ENCODE results near the gene SLC45A1.

Gene SLC45A1

GRCh38 chr1:8358241-8358896 lies 40.5 kb downstream of the SLC45A1 start:
- TF ChIP-seq POLR2A (IDR thresholded peaks at IDR 0.05; ENCODE audit: low read depth, low read length): no peak
- no peak for DNase-seq (ENCODE audit: insufficient read length, low spot score)
- FAIRE-seq: no peak

GRCh38 chr1:8358897-8359616 lies 41.1 kb downstream of the SLC45A1 start:
- no peak for DNase-seq (ENCODE audit: insufficient read length, low spot score)
- TF ChIP-seq POLR2A (IDR thresholded peaks at IDR 0.05; ENCODE audit: low read depth, low read length): no peak

DNA sequence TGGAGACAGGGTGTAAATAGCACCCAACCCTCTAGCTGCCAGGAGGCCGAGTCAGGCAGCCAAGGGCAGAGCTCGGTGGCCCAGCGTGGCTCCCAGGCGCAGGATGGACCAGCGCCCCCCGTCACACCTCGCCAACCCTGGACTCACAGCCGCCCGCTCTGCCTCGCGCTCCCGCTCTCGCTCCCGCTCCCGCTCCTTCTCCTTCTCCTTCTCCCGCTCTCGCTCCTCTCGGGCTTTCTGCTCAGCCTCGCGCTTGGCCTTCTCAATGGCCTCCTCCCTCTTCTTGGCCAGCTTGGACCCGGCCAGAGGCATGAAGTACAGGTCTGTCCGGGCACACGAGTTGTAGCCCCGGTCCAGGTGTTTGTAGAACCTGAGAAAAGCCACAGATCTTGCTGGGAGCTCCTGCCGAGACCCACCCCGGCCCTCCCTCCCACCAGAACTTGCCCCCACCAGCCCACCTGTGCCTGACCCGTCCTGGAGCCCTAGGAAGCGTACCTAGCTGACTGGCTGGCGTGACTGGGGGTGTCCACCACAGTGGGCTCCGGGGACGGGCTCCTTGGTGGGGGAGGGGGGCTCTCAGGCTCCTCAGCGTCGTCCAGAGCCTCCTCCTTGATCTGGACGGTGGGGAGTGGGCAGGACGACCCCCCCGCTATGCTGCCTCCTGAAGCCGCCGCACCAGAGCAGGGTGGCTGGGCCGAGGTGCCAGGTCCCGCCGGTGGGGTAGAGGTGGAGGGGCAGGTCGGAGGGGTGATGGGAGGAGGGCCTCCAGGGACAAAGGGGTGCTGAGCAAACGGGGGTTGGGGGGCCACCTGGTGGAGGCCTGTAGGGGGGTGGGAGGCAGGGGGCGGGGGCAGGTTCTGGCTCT lies 41.9 kb downstream of the SLC45A1 start:
- TF ChIP-seq POLR2A (IDR thresholded peaks at IDR 0.05; ENCODE audit: low read depth, low read length): no peak
- DNase-seq (ENCODE audit: insufficient read length, low spot score): no peak
- FAIRE-seq: no peak

More at GRCh38 chr1:8358897-8359616, 41.1 kb downstream of the SLC45A1 start:
- FAIRE-seq: no peak

DNA sequence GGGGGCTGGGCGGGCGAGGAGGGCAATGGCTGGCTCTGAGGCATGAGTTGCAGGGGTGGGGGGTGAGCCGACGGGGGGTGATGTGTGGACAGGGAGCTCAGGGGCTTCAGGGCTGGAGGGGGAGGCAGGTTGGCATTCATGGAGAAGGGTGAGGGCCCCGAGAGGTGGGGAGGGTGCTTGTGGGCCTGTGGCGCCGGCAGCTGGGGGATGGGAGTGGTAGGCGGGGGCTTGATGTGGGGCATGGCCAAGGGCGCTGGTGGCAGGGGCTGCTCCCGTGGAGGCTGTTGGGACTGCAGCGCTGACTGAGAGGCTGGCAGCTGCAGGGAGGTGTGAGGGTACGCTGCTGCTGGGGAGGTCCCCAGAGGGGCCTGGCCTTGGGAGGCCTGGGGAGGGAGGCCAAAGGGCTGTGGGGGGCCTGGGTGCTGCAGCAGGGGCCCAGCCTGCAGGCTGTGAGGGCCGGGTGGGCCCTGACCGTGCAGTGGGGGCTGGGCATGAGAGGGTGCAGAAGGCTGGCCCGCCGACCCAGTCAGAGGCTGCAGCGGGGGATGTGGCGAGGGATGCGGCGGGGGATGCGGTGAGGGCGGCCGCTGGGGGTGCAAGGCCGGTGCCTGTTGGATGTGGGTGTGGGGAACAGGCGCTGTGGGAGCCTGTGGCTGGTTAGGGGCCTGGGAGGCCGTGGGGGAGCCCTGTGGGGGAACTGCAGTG lies 42.7 kb downstream of the SLC45A1 start:
- DNase-seq (ENCODE audit: insufficient read length, low spot score) (no peak), FAIRE-seq (no peak)
- no peak for TF ChIP-seq POLR2A (IDR thresholded peaks at IDR 0.05; ENCODE audit: low read depth, low read length)

- no peak for FAIRE-seq
- TF ChIP-seq POLR2A (IDR thresholded peaks at IDR 0.05; ENCODE audit: low read depth, low read length): no peak
Measured at GRCh38 chr1:8361198-8361849, 43.4 kb downstream of the SLC45A1 start.

GRCh38 chr1:8362701-8363101 lies 44.8 kb downstream of the SLC45A1 start:
- DNase-seq (ENCODE audit: insufficient read length, low spot score): no peak
- FAIRE-seq: no peak
- TF ChIP-seq POLR2A (IDR thresholded peaks at IDR 0.05; ENCODE audit: low read depth, low read length): no peak

More at GRCh38 chr1:8361198-8361849, 43.4 kb downstream of the SLC45A1 start:
- no peak for DNase-seq (ENCODE audit: insufficient read length, low spot score)

DNA sequence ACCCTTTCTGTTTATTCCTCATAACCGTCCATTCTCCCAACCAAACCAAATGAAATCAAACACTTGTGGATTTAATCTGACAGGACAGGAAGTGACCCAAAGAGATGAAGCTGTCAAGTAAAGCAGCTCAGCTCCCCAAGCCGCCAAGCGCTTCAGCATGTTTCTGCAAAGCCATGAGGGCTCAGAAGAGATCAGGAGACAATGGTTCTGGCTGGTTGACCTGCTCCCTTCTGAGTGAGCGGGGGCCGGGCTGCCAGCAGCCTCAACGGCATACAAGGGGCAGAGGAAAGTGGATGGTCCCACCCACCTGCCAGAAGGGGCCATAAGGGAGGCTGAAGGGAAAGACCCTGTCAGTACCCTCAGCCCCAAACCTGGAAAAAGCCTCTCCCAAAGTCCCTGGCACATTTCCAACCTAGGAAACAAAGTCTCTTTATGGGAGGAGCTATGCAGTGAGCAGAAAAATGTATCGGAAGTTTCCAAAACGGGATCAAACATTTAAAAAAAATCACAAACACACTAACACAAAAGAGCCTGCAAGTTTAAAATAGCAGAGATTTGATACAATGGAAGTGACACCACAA lies 45.4 kb downstream of the SLC45A1 start:
- no peak for TF ChIP-seq POLR2A (IDR thresholded peaks at IDR 0.05; ENCODE audit: low read depth, low read length)
- no peak for FAIRE-seq
- no peak for DNase-seq (ENCODE audit: insufficient read length, low spot score)

DNA sequence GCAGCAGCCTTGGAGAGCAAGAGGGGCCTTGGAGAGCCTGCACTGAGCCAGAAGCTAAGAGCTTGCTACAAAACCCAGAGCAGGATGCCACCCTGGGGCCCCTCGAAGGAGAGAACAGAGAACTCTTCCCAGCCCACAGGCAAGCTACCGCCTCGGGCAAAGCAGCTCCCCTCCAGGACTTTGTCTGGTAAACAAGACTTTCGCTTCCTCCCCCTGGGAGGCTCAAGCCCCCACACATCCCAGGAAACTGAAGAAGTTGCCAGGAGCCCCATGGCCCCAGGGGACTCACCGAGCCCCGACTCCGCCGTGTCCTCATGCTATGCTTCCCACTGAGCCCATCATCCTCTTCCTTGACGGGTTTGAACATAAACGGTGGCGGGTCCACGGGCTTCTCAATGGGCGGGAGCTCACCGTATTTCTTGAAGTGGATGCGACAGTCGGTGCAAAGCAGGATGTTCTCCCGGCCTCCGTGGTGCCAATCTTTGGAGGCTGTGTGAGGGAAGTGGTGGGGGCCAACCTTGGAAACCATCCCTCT lies 45.9 kb downstream of the SLC45A1 start:
- FAIRE-seq (no peak), DNase-seq (ENCODE audit: insufficient read length, low spot score) (no peak)
- no peak for TF ChIP-seq POLR2A (IDR thresholded peaks at IDR 0.05; ENCODE audit: low read depth, low read length)

DNA sequence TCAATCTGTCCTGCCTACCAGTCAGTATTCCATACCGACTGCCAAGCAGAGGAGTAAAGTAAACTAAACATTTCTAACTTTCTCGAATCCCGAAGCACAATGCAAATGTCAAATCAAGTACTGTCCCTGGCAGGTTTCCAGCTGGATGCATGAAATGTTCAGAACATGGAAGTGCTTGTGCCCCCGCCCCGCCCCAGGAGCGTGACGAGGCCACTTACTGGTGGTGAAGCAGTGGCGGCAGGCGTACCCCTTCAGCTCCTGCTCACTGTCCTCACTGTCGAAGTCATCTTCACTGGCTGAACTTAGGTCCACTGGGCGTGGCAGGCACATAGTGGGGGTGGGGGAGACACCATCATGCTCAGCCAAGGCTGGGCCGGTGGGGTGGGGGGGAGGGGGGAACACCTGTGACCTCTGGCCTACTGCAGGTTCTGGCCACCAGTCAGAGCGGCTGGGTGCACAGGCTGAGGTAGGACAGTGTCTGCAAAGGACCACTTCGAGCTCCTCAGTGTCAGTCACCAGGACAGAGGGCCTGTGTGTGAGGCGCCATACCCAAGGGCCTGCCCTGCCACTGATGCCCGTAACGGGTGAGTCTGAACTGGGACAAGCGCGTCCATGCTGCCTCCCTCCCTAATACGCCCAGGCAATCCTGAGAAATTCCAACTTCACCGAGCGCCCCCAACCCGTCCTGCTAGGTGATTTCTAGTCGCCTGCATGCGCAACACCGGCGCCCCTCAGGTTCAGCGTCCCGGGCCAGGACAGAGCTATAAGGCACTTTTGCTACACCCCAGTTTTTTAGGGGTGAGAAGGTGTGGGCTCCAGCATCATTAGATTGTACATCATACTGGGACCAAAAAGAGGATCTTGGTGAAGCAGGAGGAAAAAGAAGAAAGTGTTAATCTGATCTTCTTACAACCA lies 46.9 kb downstream of the SLC45A1 start:
- FAIRE-seq (no peak), DNase-seq (ENCODE audit: insufficient read length, low spot score) (no peak)
- no peak for TF ChIP-seq POLR2A (IDR thresholded peaks at IDR 0.05; ENCODE audit: low read depth, low read length)

DNA sequence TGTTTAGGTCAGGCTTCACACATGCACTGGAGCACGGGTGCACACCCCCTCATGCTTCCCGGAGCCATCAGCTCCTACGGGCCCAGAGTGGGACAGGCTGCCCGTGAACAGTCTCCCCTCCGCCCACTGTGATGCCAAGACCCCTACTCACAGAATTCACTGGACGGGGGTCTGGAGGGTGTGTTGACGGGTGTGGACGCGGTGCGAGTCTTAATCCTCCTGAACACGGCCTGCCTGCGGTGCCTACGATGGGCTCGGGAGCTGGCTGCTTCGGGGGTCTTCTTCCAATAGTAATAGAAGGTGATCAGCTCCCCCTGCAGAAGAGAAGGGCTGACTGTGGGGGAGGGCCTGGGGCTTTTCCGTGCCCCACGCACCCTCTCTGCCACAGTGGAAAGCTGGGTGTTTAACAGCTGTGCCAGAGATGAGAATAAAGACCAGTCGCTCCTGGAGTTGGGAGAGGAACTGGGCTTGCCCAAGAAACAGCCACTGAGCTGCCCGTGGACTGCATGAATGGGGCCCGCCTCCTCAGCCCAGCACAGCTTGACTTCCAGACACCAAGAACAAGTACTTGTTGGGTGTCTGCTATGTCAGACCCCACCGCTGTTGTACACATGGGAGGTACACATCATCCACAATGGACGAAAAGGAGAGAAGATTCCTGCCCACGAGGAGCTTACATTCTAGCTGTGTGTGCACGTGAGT lies 47.9 kb downstream of the SLC45A1 start:
- no peak for TF ChIP-seq POLR2A (IDR thresholded peaks at IDR 0.05; ENCODE audit: low read depth, low read length)
- FAIRE-seq: no peak
- DNase-seq (ENCODE audit: insufficient read length, low spot score): no peak

GRCh38 chr1:8367571-8368194 lies 49.8 kb downstream of the SLC45A1 start:
- DNase-seq (ENCODE audit: insufficient read length, low spot score) (no peak), FAIRE-seq (no peak)
- TF ChIP-seq POLR2A (IDR thresholded peaks at IDR 0.05; ENCODE audit: low read depth, low read length): no peak
